SK-N-SH (cell line): Measurements from ENCODE around the gene ALAS1. TPM values are rescaled to one million over a fixed set of nuclear protein-coding genes. Genes with fewer than 3 reads are reported as not detected.

Source experiments
- CTCF ChIA-PET: fragments of 300-600, 350-600 bp; formaldehyde crosslinking; extraction: SDS; loops from one replicate; lab custom pipeline; 2021; lab: Yijun Ruan, JAX
- POLR2A ChIA-PET: fragments of 350-600 bp; sonication (Branson Sonifier 250); formaldehyde crosslinking; extraction: SDS; loops from one replicate; lab custom pipeline; 2020; ENCODE audit warnings: antibody characterized with exemption, inconsistent platforms; lab: Yijun Ruan, JAX
- DNase-seq: peaks from one replicate; pipeline ENCODE4 v3.0.0; 2012
- H2AFZ ChIP-seq: fragments of 200-600 bp; sonication (generic); 2 replicates; pipeline ENCODE4 v1.8.1; 2016; ENCODE audit warnings: antibody characterized with exemption, mild to moderate bottlenecking, low read depth
- H3F3A ChIP-seq: fragments of 200-600 bp; sonication (generic); replicated peaks from 2 replicates; pipeline ENCODE3; 2016; ENCODE audit warnings: antibody characterized with exemption, mild to moderate bottlenecking; ENCODE audit not compliant: insufficient read depth
- H3K27ac ChIP-seq, 2 experiments: fragments of 200-500 bp in 1 of 2; fragments of 200-600 bp in 1 of 2; sonication (Bioruptor generic) in 1 of 2; sonication (generic), shearing (Covaris generic) in 1 of 2; 2 replicates each; pipeline versions ENCODE4 v1.5.1 to v1.6.1; 2014 to 2016; ENCODE audit warnings: low read depth in 2 of 2, inconsistent platforms in 1 of 2, low read length in 1 of 2, mild to moderate bottlenecking in 1 of 2, mixed read lengths in 1 of 2
- H3K27me3 ChIP-seq: fragments of 200-600 bp; sonication (generic), shearing (Covaris generic); 2 replicates; pipeline ENCODE4 v1.6.1; 2016; ENCODE audit warnings: mixed run types; ENCODE audit not compliant: insufficient read depth
- H3K36me3 ChIP-seq, 2 experiments: fragments of 200-500 bp in 1 of 2; fragments of 200-600 bp in 1 of 2; sonication (Bioruptor generic) in 1 of 2; sonication (generic) in 1 of 2; replicated peaks in 1 of 2; 2 replicates each; pipeline versions ENCODE3 to v1.5.1; 2014 to 2016; ENCODE audit warnings: low read length in 1 of 2, mild to moderate bottlenecking in 1 of 2; ENCODE audit not compliant: insufficient read depth in 2 of 2, control insufficient read depth in 1 of 2
- H3K4me1 ChIP-seq, 2 experiments: fragments of 200-500 bp in 1 of 2; fragments of 200-600 bp in 1 of 2; sonication (Bioruptor generic) in 1 of 2; sonication (generic), shearing (Covaris generic) in 1 of 2; 2 replicates each; pipeline versions ENCODE4 v1.5.1 to v1.6.1; 2014 to 2016; ENCODE audit warnings: low read depth in 1 of 2, low read length in 1 of 2, mixed run types in 1 of 2; ENCODE audit not compliant: insufficient read depth in 2 of 2, control insufficient read depth in 1 of 2
- H3K4me2 ChIP-seq: fragments of 200-600 bp; sonication (generic), shearing (Covaris generic); 2 replicates; pipeline ENCODE4 v1.6.1; 2017; ENCODE audit warnings: mixed run types
- H3K4me3 ChIP-seq, 2 experiments: fragments of 200-500 bp in 1 of 2; fragments of 200-600 bp in 1 of 2; sonication (Bioruptor generic) in 1 of 2; sonication (generic), shearing (Covaris generic) in 1 of 2; 2 replicates each; pipeline versions ENCODE4 v1.5.1 to v1.8.1; 2014 to 2016; ENCODE audit warnings: low read depth in 2 of 2, inconsistent platforms in 1 of 2, low read length in 1 of 2, mild to moderate bottlenecking in 1 of 2, mixed read lengths in 1 of 2, moderate library complexity in 1 of 2
- H3K79me2 ChIP-seq: fragments of 200-600 bp; sonication (generic); 2 replicates; pipeline ENCODE4 v1.8.1; 2017; ENCODE audit warnings: mild to moderate bottlenecking; ENCODE audit not compliant: insufficient read depth
- H3K9ac ChIP-seq: fragments of 200-600 bp; sonication (generic); 2 replicates; pipeline ENCODE4 v1.6.1; 2017; ENCODE audit warnings: mixed run types
- H3K9me2 ChIP-seq: fragments of 200-600 bp; sonication (generic); 2 replicates; pipeline ENCODE4 v1.6.1; 2017; ENCODE audit warnings: mixed run types
- H3K9me3 ChIP-seq: fragments of 200-600 bp; sonication (generic); 2 replicates; pipeline ENCODE4 v1.6.1; 2017; ENCODE audit warnings: mixed run types, mild to moderate bottlenecking, moderate library complexity
- H4K20me1 ChIP-seq: fragments of 200-600 bp; sonication (generic); 2 replicates; pipeline ENCODE4 v1.6.1; 2017; ENCODE audit warnings: mild to moderate bottlenecking, mixed run types; ENCODE audit not compliant: insufficient read depth
- CHD2 ChIP-seq: fragments of 150-350 bp; IDR thresholded peaks from 2 replicates; pipeline ENCODE4 v1.6.1; 2018; ENCODE audit warnings: low read length; ENCODE audit not compliant: partially characterized antibody
- CTCF ChIP-seq: fragments of 200-600 bp; sonication (generic); IDR thresholded peaks from 2 replicates; pipeline ENCODE4 v1.6.1; 2017; ENCODE audit warnings: antibody characterized with exemption, mild to moderate bottlenecking, moderate library complexity
- FOSL2 ChIP-seq: IDR thresholded peaks from 2 replicates; pipeline ENCODE4 v1.4.0; 2012; ENCODE audit warnings: low read depth, mild to moderate bottlenecking, moderate library complexity, borderline replicate concordance
- FOXJ3 ChIP-seq: sonication (generic); formaldehyde crosslinking; IDR thresholded peaks from 2 replicates; pipeline ENCODE4 v1.5.1; 2020; ENCODE audit warnings: mild to moderate bottlenecking, missing genetic modification reagents
- GABPA ChIP-seq: IDR thresholded peaks from 2 replicates; pipeline ENCODE4 v1.4.0; 2012; ENCODE audit warnings: low read depth, mild to moderate bottlenecking
- GATA2 ChIP-seq: sonication (generic); formaldehyde crosslinking; IDR thresholded peaks from 2 replicates; pipeline ENCODE4 v1.5.0; 2020; ENCODE audit warnings: mild to moderate bottlenecking, missing genetic modification reagents
- MEF2A ChIP-seq: IDR thresholded peaks from 2 replicates; pipeline ENCODE4 v1.4.0; 2012; ENCODE audit warnings: low read depth, borderline replicate concordance
- NRF1 ChIP-seq: IDR thresholded peaks from 2 replicates; pipeline ENCODE4 v1.6.1; 2012; ENCODE audit warnings: low read depth, mild to moderate bottlenecking, low read length
- POLR2AphosphoS5 ChIP-seq: IDR thresholded peaks from 2 replicates; pipeline ENCODE4 v1.6.1; 2012; ENCODE audit warnings: low read depth, low read length
- RAD21 ChIP-seq: IDR thresholded peaks from 2 replicates; pipeline ENCODE4 v1.6.1; 2012; ENCODE audit warnings: mild to moderate bottlenecking, low read length
- RFX5 ChIP-seq: IDR thresholded peaks from 2 replicates; pipeline ENCODE4 v1.6.1; 2012; ENCODE audit warnings: mild to moderate bottlenecking, improper control_type of control experiment, low read length
- RXRA ChIP-seq: IDR thresholded peaks from 2 replicates; pipeline ENCODE4 v1.4.0; 2012; ENCODE audit warnings: low read depth, mild to moderate bottlenecking, borderline replicate concordance
- SMC3 ChIP-seq: IDR thresholded peaks from 2 replicates; pipeline ENCODE4 v1.6.1; 2012; ENCODE audit warnings: low read depth, low read length, improper control_type of control experiment
- TCF12 ChIP-seq: IDR thresholded peaks from 2 replicates; pipeline ENCODE4 v1.4.0; 2012
- TEAD4 ChIP-seq: IDR thresholded peaks from 2 replicates; pipeline ENCODE4 v1.4.0; 2012; ENCODE audit warnings: mild to moderate bottlenecking, borderline replicate concordance; ENCODE audit not compliant: insufficient read depth
- YY1 ChIP-seq: IDR thresholded peaks from 2 replicates; pipeline ENCODE4 v1.4.0; 2012; ENCODE audit warnings: low read depth, mild to moderate bottlenecking
- WGBS: methylation state at CpG from one replicate; pipeline ENCODE4 v1.1.6; 2017; ENCODE audit warnings: low lambda C conversion rate; 5-methylcytosine and 5-hydroxymethylcytosine counted together
- polyA plus RNA-seq, 3 experiments: library from polyadenylated mRNA; depleted of rRNA; stranded (reverse); fragments of >200 nt; gene quantifications; 2 replicates each; pipeline ENCODE4 v1.2.3, GENCODE V29; 2012
- TF ChIP-seq, protein P1 (sequence below): fragments of 150-350 bp; IDR thresholded peaks from 2 replicates; pipeline ENCODE4 v1.6.1; 2016; ENCODE audit warnings: mild to moderate bottlenecking, low read depth, low read length
- TF ChIP-seq, protein P2 (sequence below): IDR thresholded peaks from 2 replicates; pipeline ENCODE4; 2012

ALAS1 gene
- polyA plus RNA-seq, 1 of the 3 experiments (the other 2 are of a cell fraction) = 47.9 TPM

GRCh38 chr3:52226229-52226817, 28.4 kb downstream of the ALAS1 start:
- Histone ChIP-seq H3K4me2 (no peak overlapping the region), H3K9me3 (no peaks in the 10 kb centered on the region), H3K27ac (no peak overlapping the region), H3K79me2 (no peaks in the 10 kb centered on the region), H3K36me3 (peaks cover 10 to 31% of the 10 kb centered on the region in 2 experiments), H2AFZ (no peak overlapping the region), H3K9ac (no peak overlapping the region), H3K9me2 (no peaks in the 10 kb centered on the region), H3F3A (no peaks in the 10 kb centered on the region), H3K4me1 (no peaks in the 10 kb centered on the region), H3K27me3 (no peaks in the 10 kb centered on the region), H4K20me1 (peaks cover 6% of the 10 kb centered on the region), H3K4me3 (no peak overlapping the region)
- CTCF ChIA-PET = interaction anchor here (1.2 to 16.1 kb wide), 4 partner anchors 8 to 224 kb away, joined by 3 to 257 read pairs (median 83); partner anchors contain the start of gene TWF2
- no peak for DNase-seq
- WGBS = 86% methylated on average over 2 of the region's 5 CpGs
- POLR2A ChIA-PET = interaction anchor here (0.6 kb wide), 1 partner anchor 61 kb away, joined by 4 read pairs; the partner anchor contains the start of gene GLYCTK
- no peak for TF ChIP-seq SMC3
- TF ChIP-seq RAD21 = no peak
- no peak for TF ChIP-seq YY1
- TF ChIP-seq, protein P1, sequence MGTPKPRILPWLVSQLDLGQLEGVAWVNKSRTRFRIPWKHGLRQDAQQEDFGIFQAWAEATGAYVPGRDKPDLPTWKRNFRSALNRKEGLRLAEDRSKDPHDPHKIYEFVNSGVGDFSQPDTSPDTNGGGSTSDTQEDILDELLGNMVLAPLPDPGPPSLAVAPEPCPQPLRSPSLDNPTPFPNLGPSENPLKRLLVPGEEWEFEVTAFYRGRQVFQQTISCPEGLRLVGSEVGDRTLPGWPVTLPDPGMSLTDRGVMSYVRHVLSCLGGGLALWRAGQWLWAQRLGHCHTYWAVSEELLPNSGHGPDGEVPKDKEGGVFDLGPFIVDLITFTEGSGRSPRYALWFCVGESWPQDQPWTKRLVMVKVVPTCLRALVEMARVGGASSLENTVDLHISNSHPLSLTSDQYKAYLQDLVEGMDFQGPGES = no peak
- no peak for TF ChIP-seq FOXJ3 (CRISPR knock-in tag)
- no peak for TF ChIP-seq NRF1
- TF ChIP-seq CHD2 = no peak
- TF ChIP-seq FOSL2 = no peak
- TF ChIP-seq GABPA = no peak
- no peak for TF ChIP-seq RXRA
- TF ChIP-seq POLR2AphosphoS5 = no peak
- no peak for TF ChIP-seq TCF12
- no peak for TF ChIP-seq CTCF
- no peak for TF ChIP-seq MEF2A
- no peak for TF ChIP-seq TEAD4
- TF ChIP-seq, protein P2, sequence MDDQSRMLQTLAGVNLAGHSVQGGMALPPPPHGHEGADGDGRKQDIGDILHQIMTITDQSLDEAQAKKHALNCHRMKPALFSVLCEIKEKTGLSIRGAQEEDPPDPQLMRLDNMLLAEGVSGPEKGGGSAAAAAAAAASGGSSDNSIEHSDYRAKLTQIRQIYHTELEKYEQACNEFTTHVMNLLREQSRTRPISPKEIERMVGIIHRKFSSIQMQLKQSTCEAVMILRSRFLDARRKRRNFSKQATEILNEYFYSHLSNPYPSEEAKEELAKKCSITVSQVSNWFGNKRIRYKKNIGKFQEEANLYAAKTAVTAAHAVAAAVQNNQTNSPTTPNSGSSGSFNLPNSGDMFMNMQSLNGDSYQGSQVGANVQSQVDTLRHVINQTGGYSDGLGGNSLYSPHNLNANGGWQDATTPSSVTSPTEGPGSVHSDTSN = no peak
- no peak for TF ChIP-seq RFX5
- no peak for TF ChIP-seq GATA2 (CRISPR knock-in tag)
- TF ChIP-seq, all 33 proteins: peak for 0
